Rectal smooth muscle tissue (tissue), 1 donor: ENCODE results near the gene MASP2.
A peak's percentile ranks its signal among the peaks of the same experiment; 100 is the strongest.
"Not testable (repeated sequence)": the region's sequence is repeated elsewhere in the genome, so short reads cannot be mapped to it uniquely, and the experiment has no call there.

Source experiments
- H3K27ac ChIP-seq: one replicate; pipeline ENCODE4 v1.7.0; 2013; ENCODE audit warnings: low read depth, low read length, inconsistent platforms
- H3K27me3 ChIP-seq: one replicate; pipeline ENCODE4 v1.7.0; 2013; ENCODE audit warnings: low read length; ENCODE audit not compliant: control insufficient read depth, insufficient read depth
- H3K36me3 ChIP-seq: one replicate; pipeline ENCODE4 v1.7.0; 2013; ENCODE audit warnings: low read length; ENCODE audit not compliant: control insufficient read depth, insufficient read depth
- H3K4me1 ChIP-seq: one replicate; pipeline ENCODE4 v1.7.0; 2013; ENCODE audit warnings: low read length; ENCODE audit not compliant: control insufficient read depth, insufficient read depth
- H3K4me3 ChIP-seq: one replicate; pipeline ENCODE4 v1.7.0; 2013; ENCODE audit warnings: low read length
- H3K9ac ChIP-seq: one replicate; pipeline ENCODE4 v1.7.0; 2013; ENCODE audit warnings: low read length

The MASP2 gene

DNA sequence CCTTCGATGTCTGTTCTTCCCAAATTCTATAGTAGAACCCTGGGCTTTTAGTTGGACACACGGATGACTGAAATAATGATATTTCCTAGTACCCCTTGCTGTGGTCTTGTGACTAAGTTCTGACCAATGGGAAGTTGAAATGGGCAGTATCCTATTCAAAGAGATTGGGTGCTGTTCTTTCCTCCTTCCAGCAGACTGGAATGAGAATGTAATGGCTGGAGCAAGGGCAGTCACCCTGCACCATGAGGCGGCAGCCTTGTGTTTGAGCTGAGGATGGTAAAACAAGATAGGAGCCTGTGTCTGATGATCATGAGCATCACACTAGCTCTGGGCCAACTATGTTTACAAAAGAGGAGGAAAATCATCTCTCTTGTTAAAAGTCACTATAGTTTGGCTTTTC lies 17.9 kb upstream of the MASP2 start:
- Histone ChIP-seq H3K27ac (no peak overlapping the region), H3K27me3 (no peaks in the 10 kb centered on the region), H3K4me1 (peaks cover 3% of the 10 kb centered on the region), H3K36me3 (peaks cover 27% of the 10 kb centered on the region), H3K9ac (no peak overlapping the region), H3K4me3 (no peak overlapping the region)

DNA sequence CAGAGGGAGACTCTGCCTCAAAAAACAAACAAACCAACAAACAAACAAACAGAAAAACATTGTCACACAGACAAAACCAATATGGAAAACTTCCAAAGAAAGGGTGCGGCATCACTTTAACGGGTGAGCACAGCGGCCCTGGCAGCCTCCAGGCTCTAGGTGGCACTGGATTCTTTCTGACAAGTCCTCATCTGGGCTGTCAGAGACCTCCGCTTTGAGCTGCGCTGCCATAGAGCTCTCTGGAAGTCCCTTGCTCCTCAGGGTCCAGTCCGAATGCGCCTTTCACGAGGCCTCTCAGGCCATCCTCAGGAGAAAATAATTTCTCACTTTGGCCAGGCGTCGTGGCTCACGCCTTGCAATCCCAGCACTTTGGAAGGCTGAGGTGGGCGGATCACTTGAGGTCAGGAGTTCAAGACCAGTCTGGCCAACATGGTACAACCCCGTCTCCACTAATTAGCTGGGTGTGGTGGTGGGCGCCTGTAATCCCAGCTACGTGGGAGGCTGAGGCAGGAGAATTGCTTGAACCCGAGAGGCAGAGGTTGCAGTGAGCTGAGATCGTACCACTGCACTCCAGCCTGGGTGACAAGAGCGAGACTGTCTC lies 17.0 kb upstream of the MASP2 start:
- not testable (repeated sequence) for H3K4me1 ChIP-seq, H3K9ac ChIP-seq, H3K27ac ChIP-seq, H3K27me3 ChIP-seq, H3K4me3 ChIP-seq
- H3K36me3 ChIP-seq: peaks cover 19% of the 10 kb centered on the region

DNA sequence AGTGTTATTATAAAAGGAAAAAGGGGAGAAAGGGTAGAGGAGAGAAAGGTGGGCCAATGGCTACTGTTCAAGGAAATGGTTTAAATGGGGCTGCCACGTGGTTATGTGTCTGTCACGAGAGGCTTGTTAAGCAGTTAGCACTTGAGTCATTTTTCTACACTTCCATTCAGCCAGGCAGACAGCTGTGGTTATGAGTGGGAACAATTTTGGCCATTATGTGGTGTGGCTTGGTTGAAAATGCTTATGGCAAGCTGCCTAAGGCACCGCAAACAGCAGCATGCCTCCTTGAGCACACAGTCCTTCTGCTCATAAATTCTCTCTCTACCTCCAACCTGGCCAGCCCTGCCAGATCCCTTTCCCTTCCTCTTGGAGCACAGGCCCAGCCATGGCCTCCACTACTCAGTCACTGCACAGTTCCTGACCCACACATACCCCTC lies 15.9 kb upstream of the MASP2 start:
- no peaks in the 10 kb centered on the region for H3K27me3 ChIP-seq
- no peak overlapping the region for H3K27ac ChIP-seq
- H3K4me1 ChIP-seq: peaks cover 6% of the 10 kb centered on the region
- H3K4me3 ChIP-seq: no peak overlapping the region
- H3K36me3 ChIP-seq: peaks cover 9% of the 10 kb centered on the region
- H3K9ac ChIP-seq: no peak overlapping the region

DNA sequence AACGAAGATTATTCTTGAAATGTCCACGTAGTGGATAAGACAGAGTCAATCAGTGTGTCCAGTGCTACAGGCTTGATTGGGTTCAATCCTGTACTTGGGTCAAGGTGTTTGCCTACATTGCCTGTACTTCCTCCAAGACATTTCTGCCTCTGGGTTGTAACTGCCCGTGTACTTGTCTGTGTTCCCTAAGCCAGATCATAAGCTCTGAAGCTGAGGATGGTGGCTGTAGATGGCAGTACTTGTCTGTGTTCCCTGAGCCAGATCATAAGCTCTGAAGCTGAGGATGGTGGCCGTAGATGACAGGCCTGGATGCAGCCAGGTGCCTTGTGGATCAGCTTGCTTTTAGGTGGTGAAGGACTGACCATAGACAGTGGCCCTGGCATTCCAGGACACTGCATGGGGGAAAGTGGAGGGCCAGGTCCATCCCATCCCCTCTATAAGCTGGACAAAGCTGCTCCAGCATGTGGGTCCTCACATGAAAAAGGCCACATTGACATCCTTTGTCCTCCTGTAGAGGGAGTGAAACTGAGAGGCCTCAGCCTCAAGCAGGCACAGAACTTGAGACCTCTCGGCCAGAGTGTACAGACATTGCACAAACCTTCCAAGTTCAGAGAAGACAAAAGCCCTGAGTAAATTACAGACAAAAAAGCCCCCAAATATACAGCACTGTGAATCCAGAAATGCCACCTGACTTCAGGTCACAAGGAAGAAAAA lies 14.8 kb upstream of the MASP2 start:
- H3K4me1 ChIP-seq: peaks cover 6% of the 10 kb centered on the region
- H3K27ac ChIP-seq: no peak overlapping the region
- H3K9ac ChIP-seq: no peak overlapping the region
- H3K27me3 ChIP-seq: no peaks in the 10 kb centered on the region
- H3K4me3 ChIP-seq: no peak overlapping the region
- H3K36me3 ChIP-seq: peaks cover 6% of the 10 kb centered on the region

DNA sequence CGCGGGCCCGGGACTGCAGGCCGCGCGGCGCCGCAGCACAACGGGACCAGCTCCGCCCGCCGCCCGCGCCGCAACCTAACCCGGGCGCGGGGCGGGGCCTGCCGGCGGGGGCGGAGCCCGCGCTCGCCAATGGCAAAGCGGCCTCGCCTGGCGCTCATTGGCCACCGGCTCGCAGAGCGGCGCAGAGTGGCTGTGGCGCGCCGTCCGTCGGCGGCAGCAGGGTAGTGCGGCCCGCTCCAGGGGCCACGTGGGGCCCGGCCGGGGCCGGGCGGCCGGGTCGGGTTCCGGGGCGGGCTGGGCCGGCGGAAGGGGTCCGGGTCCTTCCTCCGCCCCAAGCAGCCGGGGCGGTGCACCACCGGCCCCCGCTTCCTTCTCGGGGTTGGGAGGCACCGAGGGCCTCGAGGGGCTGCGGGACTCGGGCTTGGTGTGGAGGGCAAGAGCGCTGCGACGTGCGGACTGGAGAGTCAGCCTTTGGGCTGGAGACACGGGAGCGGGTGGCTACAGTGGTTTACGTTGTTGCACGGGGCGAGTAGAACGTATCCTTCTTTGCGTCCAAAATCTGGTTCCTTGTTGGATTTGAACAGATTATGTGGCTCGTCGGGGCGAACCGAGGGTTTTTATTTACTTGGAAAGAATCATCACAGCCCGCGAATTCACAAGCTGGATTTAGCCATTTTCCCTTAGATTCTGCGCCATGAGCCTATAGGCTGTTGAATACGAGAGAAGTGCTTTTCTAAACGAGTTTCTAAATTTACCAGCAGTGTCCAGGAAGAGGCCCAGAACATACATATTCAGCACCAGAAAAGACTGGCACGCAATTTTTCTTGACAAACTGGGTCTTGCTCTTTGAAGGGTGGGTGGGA lies 13.2 kb upstream of the MASP2 start, which contains the start of gene SRM:
TSS of gene SRM (minus strand) at position 51 of the 863 bp plus-strand sequence. CDS start 75 bp downstream, outside the sequence.
- Histone ChIP-seq H3K36me3 (peaks cover 7% of the 10 kb centered on the region), H3K27me3 (no peaks in the 10 kb centered on the region), H3K4me1 (peaks cover 6% of the 10 kb centered on the region), H3K9ac (peak within 1 kb of the TSS; percentile 59), H3K4me3 (peak within 1 kb of the TSS; percentile 89), H3K27ac (peak within 1 kb of the TSS; percentile 57)

DNA sequence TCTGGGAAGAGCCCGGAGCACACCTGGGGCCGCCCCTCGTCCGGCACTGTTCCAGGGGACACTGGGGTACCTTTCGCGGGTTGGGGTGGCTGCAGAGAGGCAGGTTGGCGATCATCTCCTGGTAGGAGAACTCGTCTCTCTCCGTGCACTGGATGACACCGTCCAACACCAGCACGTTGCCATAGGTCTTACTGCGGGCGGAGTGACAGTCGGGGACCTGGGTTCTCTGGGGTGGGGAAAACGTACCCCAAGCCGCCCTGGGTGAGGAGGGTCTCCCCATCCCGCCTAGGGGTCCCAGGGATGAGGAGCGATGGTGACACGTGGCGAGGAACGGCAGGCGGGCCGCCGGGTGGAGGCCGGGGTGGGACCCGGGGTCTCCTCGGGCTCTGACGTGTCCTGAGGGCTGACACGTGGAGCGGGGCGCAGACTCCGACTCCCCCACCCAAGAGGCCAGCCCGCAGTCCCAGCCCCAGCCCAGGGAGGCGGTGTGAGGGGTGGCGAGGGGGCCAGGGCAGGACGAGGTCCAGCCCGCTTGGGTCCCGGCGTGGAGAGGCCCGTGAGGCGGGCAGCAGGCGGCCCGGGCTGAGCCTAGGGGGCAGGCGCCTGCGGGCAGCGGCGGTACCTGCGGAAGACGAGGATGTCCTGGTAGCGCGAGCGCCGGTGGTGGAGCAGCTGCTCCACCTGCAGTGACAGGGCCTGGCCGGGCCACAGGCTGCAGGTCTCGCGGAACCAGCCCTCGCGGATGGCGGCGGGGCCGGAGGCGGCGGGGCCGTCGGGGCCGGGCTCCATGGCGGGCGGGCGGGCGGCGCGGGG lies 12.3 kb upstream of the MASP2 start:
- Histone ChIP-seq H3K27ac (no peak overlapping the region), H3K4me1 (peaks cover 6% of the 10 kb centered on the region), H3K9ac (peak overlapping the region; percentile 59), H3K27me3 (no peaks in the 10 kb centered on the region), H3K36me3 (peaks cover 4% of the 10 kb centered on the region), H3K4me3 (peak overlapping the region; percentile 89)

DNA sequence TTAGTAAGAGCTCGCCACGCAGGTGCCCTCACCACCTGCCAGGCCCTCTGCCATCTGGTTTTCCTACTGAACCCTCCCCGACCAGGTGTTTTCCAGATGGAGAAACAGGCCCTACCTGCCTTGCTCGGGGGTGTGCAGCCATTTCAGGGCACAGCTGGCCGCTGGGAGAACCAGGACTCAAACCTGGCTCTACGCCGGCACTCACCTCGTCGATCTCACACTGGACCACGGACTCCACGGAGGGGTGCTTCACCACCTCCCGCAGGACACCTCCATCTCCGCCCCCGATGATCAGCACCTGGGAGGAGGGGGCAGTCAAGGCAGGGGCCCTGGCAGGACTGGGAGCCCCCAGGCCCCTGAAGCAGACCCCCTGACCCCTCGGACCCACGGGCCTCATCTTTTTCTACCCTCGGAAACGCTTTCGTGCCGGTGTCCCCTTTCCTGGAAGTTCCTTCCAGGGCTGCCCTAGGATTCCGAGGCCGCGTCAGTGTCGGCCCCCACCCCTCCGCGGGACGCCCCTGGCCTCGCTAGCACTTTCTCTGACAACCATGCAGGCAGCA lies 11.6 kb upstream of the MASP2 start:
- H3K36me3 ChIP-seq: peaks cover 4% of the 10 kb centered on the region
- H3K27ac ChIP-seq: no peak overlapping the region
- H3K9ac ChIP-seq: no peak overlapping the region
- H3K4me1 ChIP-seq: peaks cover 6% of the 10 kb centered on the region
- H3K27me3 ChIP-seq: no peaks in the 10 kb centered on the region
- peak overlapping the region; percentile 89 for H3K4me3 ChIP-seq

DNA sequence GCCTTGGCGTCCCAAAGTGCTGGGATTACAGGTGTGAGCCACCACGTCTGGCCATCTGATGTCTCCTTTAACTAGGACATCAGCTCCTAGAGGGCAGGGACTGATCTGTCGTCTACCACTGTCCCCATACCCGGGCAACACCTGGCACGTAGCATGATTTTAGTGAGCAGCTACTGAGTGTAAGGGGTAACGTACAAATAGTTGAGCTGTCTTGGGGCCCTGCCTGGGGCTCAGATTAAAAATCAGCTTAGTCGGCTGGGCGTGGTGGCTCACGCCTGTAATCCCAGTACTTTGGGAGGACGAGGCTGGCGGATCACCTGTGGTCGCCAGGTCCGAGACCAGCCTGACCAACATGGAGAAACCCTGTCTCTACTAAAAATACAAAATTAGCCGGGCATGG lies 11.0 kb upstream of the MASP2 start:
- Histone ChIP-seq H3K4me1 (peaks cover 6% of the 10 kb centered on the region), H3K9ac (no peak overlapping the region), H3K27me3 (no peaks in the 10 kb centered on the region), H3K36me3 (peaks cover 4% of the 10 kb centered on the region), H3K27ac (no peak overlapping the region), H3K4me3 (no peak overlapping the region)

DNA sequence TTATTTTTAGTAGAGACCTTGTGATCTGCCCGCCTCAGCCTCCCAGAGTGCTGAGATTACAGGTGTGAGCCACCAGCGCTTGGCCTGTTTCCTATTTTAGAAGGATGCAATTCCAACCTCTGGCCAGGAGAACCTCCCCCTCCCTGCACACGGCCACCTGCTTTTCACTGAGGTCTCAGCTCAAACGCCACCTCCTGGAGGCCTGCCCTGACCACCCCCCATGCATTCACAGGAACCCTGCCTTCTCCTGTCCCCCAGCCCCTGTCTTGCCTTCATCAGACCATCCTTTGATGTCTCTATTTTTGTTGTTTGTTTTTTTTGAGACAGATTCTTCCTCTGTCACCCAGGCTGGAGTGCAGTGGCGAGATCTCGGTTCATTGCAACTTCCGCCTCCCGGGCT lies 10.4 kb upstream of the MASP2 start:
- Histone ChIP-seq H3K27me3 (no peaks in the 10 kb centered on the region), H3K27ac (no peak overlapping the region), H3K9ac (no peak overlapping the region), H3K4me1 (peaks cover 6% of the 10 kb centered on the region), H3K36me3 (peaks cover 4% of the 10 kb centered on the region), H3K4me3 (no peak overlapping the region)

DNA sequence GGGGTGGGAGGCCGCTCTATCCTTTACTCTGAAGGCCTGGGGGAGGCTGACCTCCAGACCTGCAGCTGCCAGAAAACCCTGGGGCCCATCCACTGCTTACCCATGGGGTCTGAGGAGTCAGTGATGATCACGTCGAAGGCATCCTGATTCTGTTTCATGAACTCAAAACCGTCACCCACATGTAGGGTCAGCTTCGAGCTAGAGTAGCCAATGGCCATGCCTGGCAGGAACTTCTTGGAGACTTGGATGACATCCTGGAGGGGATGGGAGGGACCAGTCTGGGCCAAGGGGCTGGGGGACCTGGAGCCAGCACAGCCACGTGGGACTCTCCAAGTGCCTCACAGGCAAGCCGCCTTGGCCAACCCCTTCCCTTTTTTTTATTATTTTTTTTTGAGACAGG lies 9.5 kb upstream of the MASP2 start:
- no peak overlapping the region for H3K27ac ChIP-seq
- H3K27me3 ChIP-seq: no peaks in the 10 kb centered on the region
- H3K4me3 ChIP-seq: no peak overlapping the region
- peaks cover 6% of the 10 kb centered on the region for H3K4me1 ChIP-seq
- peaks cover 4% of the 10 kb centered on the region for H3K36me3 ChIP-seq
- H3K9ac ChIP-seq: no peak overlapping the region

DNA sequence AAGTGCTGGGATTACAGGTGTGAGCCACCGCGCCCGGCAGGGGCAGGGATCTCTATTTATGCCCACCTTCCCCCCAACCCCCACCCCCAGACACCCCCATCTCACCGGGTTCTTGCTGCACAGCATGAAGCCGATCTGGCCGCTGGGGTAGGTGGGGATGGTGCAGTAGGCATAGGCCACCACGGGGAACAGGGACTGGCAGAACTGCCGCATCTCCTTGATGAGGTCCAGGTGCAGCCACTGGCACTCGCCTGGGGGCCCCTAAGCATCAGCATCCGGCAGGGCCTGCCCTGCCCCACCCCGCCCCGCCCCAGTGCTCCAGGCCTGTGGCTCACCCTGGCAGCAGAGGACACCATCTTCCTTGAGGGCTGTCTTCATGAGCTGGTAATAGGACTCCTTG lies 8.6 kb upstream of the MASP2 start:
- H3K4me3 ChIP-seq: no peak overlapping the region
- H3K27ac ChIP-seq: no peak overlapping the region
- no peak overlapping the region for H3K9ac ChIP-seq
- peaks cover 3% of the 10 kb centered on the region for H3K4me1 ChIP-seq
- no peaks in the 10 kb centered on the region for H3K27me3 ChIP-seq
- H3K36me3 ChIP-seq: peaks cover 4% of the 10 kb centered on the region
